Esophagus muscularis mucosa (tissue), 4 donors: ENCODE data around the gene ANTXR1. TPM values are rescaled to one million over a fixed set of nuclear protein-coding genes. Genes with fewer than 3 reads are reported as not detected.

Source experiments
- DNase-seq: peaks from one replicate; pipeline ENCODE4 v3.0.0-alpha.2; 2017; ENCODE audit errors: extremely low spot score
- H3K27ac ChIP-seq, 4 donors: fragments of 200-600 bp; sonication (generic); replicated peaks in 1 of 4; 1 replicate in 3 of 4; 2 replicates in 1 of 4; pipeline ENCODE4 v1.5.1; 2016 to 2019; ENCODE audit warnings: mild to moderate bottlenecking in 1 of 4
- H3K27me3 ChIP-seq, 4 donors: fragments of 200-600 bp; sonication (generic); one replicate each; pipeline versions ENCODE4 v1.5.1 to v1.6.0; 2016 to 2019
- H3K36me3 ChIP-seq, 4 donors: fragments of 200-600 bp; sonication (generic); one replicate each; pipeline ENCODE4 v1.5.1; 2016 to 2019
- H3K4me1 ChIP-seq, 4 donors: fragments of 200-600 bp; sonication (generic); one replicate each; pipeline ENCODE4 v1.5.1; 2016 to 2019
- H3K4me3 ChIP-seq, 4 donors: fragments of 200-600 bp; sonication (generic); 1 replicate in 2 of 4; 2 replicates in 2 of 4; pipeline ENCODE4 v1.5.1; 2016 to 2019; ENCODE audit warnings: mild to moderate bottlenecking in 4 of 4, moderate library complexity in 1 of 4
- H3K9me3 ChIP-seq, 4 donors: fragments of 200-600 bp; sonication (generic); 1 replicate in 3 of 4; 2 replicates in 1 of 4; pipeline ENCODE4 v1.5.1; 2016 to 2019
- CTCF ChIP-seq, 3 experiments: fragments of 200-600 bp in 2 of 3; fragments of 450-650 bp in 1 of 3; sonication (generic) in 2 of 3; IDR thresholded peaks; one replicate each; pipeline ENCODE4 v1.5.1; 2017 to 2019; ENCODE audit warnings: antibody characterized with exemption in 3 of 3, mild to moderate bottlenecking in 2 of 3, moderate library complexity in 1 of 3
- EP300 ChIP-seq: sonication (generic); formaldehyde crosslinking; IDR thresholded peaks from one replicate; pipeline ENCODE4 v1.6.1; 2017; ENCODE audit warnings: antibody characterized with exemption
- POLR2A ChIP-seq: fragments of 450-650 bp; IDR thresholded peaks from one replicate; pipeline ENCODE4 v1.6.1; 2017; ENCODE audit warnings: antibody characterized with exemption, moderate library complexity, mild to moderate bottlenecking, low read depth
- POLR2AphosphoS5 ChIP-seq, 2 donors: sonication (generic); formaldehyde crosslinking; IDR thresholded peaks; one replicate each; pipeline ENCODE4 v1.6.1; 2017; ENCODE audit warnings: antibody characterized with exemption in 2 of 2
- WGBS: methylation state at CpG from one replicate; pipeline ENCODE4 v1.1.5; 2018; 5-methylcytosine and 5-hydroxymethylcytosine counted together
- intact Hi-C: fragments of 100-400 bp; cut with DNase I; formaldehyde crosslinking; loops from one replicate; pipeline ENCODE4 v1.15.1; 2023
- total RNA-seq, 4 donors: library from RNA; depleted of rRNA; stranded (reverse); fragments of >200 nt; gene quantifications; one replicate each; pipeline versions ENCODE4 v1.1.0 to v1.2.1, GENCODE V29; 2016

ANTXR1 gene
- total RNA-seq, 4 donors from 2014 or later, result 74.6 to 115 (median 92.1) TPM

GRCh38 chr2:69247583-69247982 lies 234.6 kb downstream of the ANTXR1 start:
- H3K4me3 ChIP-seq, result no peak overlapping the region
- H3K36me3 ChIP-seq, result peaks cover 7 to 22% (median 15%) of the 10 kb centered on the region in 4 donors
- no peak for DNase-seq
- intact Hi-C loops, result no loop called here
- peaks cover 0 to 36% (median 26%) of the 10 kb centered on the region in 4 donors for H3K4me1 ChIP-seq
- H3K9me3 ChIP-seq, result no peaks in the 10 kb centered on the region
- H3K27ac ChIP-seq, result no peak overlapping the region
- no peaks in the 10 kb centered on the region for H3K27me3 ChIP-seq
- no peak for TF ChIP-seq EP300
- TF ChIP-seq POLR2AphosphoS5 (IDR thresholded peaks at IDR 0.05), result no peak
- no peak for TF ChIP-seq CTCF (IDR thresholded peaks at IDR 0.05)
- TF ChIP-seq POLR2A, result no peak
- 97% methylated on average over 9 of the region's 9 CpGs for WGBS

- Histone ChIP-seq H3K27ac (no peak overlapping the region), H3K4me3 (no peak overlapping the region), H3K4me1 (peaks cover under 1 to 35% (median 25%) of the 10 kb centered on the region in 4 donors), H3K27me3 (no peaks in the 10 kb centered on the region), H3K9me3 (no peaks in the 10 kb centered on the region), H3K36me3 (peaks cover 7 to 22% (median 15%) of the 10 kb centered on the region in 4 donors)
- intact Hi-C loops, result no loop called here
- 91% methylated on average over 4 of the region's 4 CpGs for WGBS
- no peak for TF ChIP-seq EP300
- TF ChIP-seq POLR2AphosphoS5 (IDR thresholded peaks at IDR 0.05), result no peak
- no peak for TF ChIP-seq CTCF (IDR thresholded peaks at IDR 0.05)
- no peak for TF ChIP-seq POLR2A
- DNase-seq, result no peak
These were observed 235.3 kb downstream of the ANTXR1 start for GRCh38 chr2:69248232-69248631.

- WGBS, result 93% methylated on average over 1 of the region's 1 CpG
- peak overlapping the region in 2 of 4 donors; percentile 10 to 33 for H3K27ac ChIP-seq
- intact Hi-C loops, result no loop called here
These were observed 238.0 kb downstream of the ANTXR1 start for GRCh38 chr2:69250981-69251380.

GRCh38 chr2:69251943-69252342 lies 239.0 kb downstream of the ANTXR1 start:
- TF ChIP-seq CTCF (IDR thresholded peaks at IDR 0.05), result no peak
- TF ChIP-seq POLR2A, result no peak
- no peak for TF ChIP-seq EP300
- TF ChIP-seq POLR2AphosphoS5 (IDR thresholded peaks at IDR 0.05), result no peak
- Histone ChIP-seq H3K36me3 (peaks cover 0 to 9% (median 8%) of the 10 kb centered on the region in 4 donors), H3K4me1 (peaks cover 6 to 30% (median 27%) of the 10 kb centered on the region in 4 donors), H3K9me3 (no peaks in the 10 kb centered on the region), H3K27me3 (no peaks in the 10 kb centered on the region), H3K4me3 (no peak overlapping the region), H3K27ac (peak overlapping the region; percentile 3 to 33 (median 11))
- WGBS, result 90% methylated on average over 2 of the region's 2 CpGs
- no peak for DNase-seq
- intact Hi-C loops, result no loop called here

More at GRCh38 chr2:69250981-69251380, 238.0 kb downstream of the ANTXR1 start:
- H3K36me3 ChIP-seq, result peaks cover 5 to 18% (median 12%) of the 10 kb centered on the region in 4 donors
- TF ChIP-seq POLR2AphosphoS5 (IDR thresholded peaks at IDR 0.05) (no peak), EP300 (no peak), CTCF (IDR thresholded peaks at IDR 0.05) (no peak), POLR2A (no peak)
- H3K9me3 ChIP-seq, result no peaks in the 10 kb centered on the region
- no peak overlapping the region for H3K4me3 ChIP-seq
- DNase-seq, result no peak
- peaks cover 6 to 30% (median 27%) of the 10 kb centered on the region in 4 donors for H3K4me1 ChIP-seq
- H3K27me3 ChIP-seq, result no peaks in the 10 kb centered on the region

GRCh38 chr2:69253112-69253511 lies 240.1 kb downstream of the ANTXR1 start:
- Histone ChIP-seq H3K4me1 (peaks cover 6 to 30% (median 27%) of the 10 kb centered on the region in 4 donors), H3K27ac (peak overlapping the region; percentile 53 to 64 (median 62)), H3K9me3 (no peaks in the 10 kb centered on the region), H3K4me3 (no peak overlapping the region), H3K36me3 (no peaks in the 10 kb centered on the region), H3K27me3 (no peaks in the 10 kb centered on the region)
- intact Hi-C loops, result no loop called here
- DNase-seq, result no peak
- no peak for TF ChIP-seq POLR2A
- no peak for TF ChIP-seq EP300
- no peak for TF ChIP-seq CTCF (IDR thresholded peaks at IDR 0.05)
- no peak for TF ChIP-seq POLR2AphosphoS5 (IDR thresholded peaks at IDR 0.05)
- 54% methylated on average over 2 of the region's 2 CpGs for WGBS
